Osteoblast (primary cell): ENCODE measurements around the gene CAMK2A. TPM values are rescaled to one million over a fixed set of nuclear protein-coding genes. Genes with fewer than 3 reads are reported as not detected.

Experiments
- DNase-seq: peaks from one replicate; pipeline ENCODE4 v3.0.0; 2011; ENCODE audit warnings: low spot score, mixed read lengths; ENCODE audit not compliant: insufficient read length; ENCODE audit errors: missing footprints
- H2AFZ ChIP-seq: 2 replicates; pipeline ENCODE4 v1.6.0; 2011; ENCODE audit warnings: mild to moderate bottlenecking, low read length
- H3K27ac ChIP-seq: 2 replicates; pipeline ENCODE4 v1.5.1; 2011; ENCODE audit warnings: mild to moderate bottlenecking, low read depth, low read length, moderate library complexity
- H3K27me3 ChIP-seq: 2 replicates; pipeline ENCODE4 v1.6.0; 2012; ENCODE audit warnings: mild to moderate bottlenecking, control low read depth, inconsistent platforms, low read length, moderate library complexity; ENCODE audit not compliant: insufficient read depth
- H3K36me3 ChIP-seq: 2 replicates; pipeline ENCODE4 v1.5.1; 2011; ENCODE audit warnings: mild to moderate bottlenecking, low read length, control low read depth, moderate library complexity; ENCODE audit not compliant: insufficient read depth
- H3K4me1 ChIP-seq: 2 replicates; pipeline ENCODE4 v1.5.1; 2011; ENCODE audit warnings: mild to moderate bottlenecking, low read length, control low read depth, moderate library complexity; ENCODE audit not compliant: insufficient read depth
- H3K4me2 ChIP-seq: 2 replicates; pipeline ENCODE4 v1.6.0; 2011; ENCODE audit warnings: mild to moderate bottlenecking, low read length; ENCODE audit not compliant: insufficient read depth
- H3K4me3 ChIP-seq: fragments of 200-600 bp; sonication (generic); 3 replicates; pipeline ENCODE4 v1.5.1; 2012; ENCODE audit warnings: mild to moderate bottlenecking, low read length, inconsistent platforms; ENCODE audit not compliant: insufficient read depth
- H3K79me2 ChIP-seq: 2 replicates; pipeline ENCODE4 v1.6.0; 2012; ENCODE audit warnings: mild to moderate bottlenecking, low read length, control low read depth, inconsistent platforms; ENCODE audit not compliant: insufficient read depth
- H3K9me3 ChIP-seq: 2 replicates; pipeline ENCODE4 v1.5.1; 2011; ENCODE audit warnings: low read depth, low read length, control low read depth
- H4K20me1 ChIP-seq: 2 replicates; pipeline ENCODE4 v1.6.0; 2012; ENCODE audit warnings: mild to moderate bottlenecking, low read length, control low read depth; ENCODE audit not compliant: insufficient read depth
- CTCF ChIP-seq: IDR thresholded peaks from 2 replicates; pipeline ENCODE4 v1.5.1; 2011; ENCODE audit warnings: mild to moderate bottlenecking, low read depth, low read length, moderate library complexity; ENCODE audit errors: extremely low read depth
- total RNA-seq: library from RNA; depleted of rRNA; stranded (reverse); fragments of >200 nt; gene quantifications from 2 replicates; pipeline ENCODE4 v1.2.3, GENCODE V29; 2012

The CAMK2A gene
- total RNA-seq, 1 donor = 0.36 TPM

GRCh38 chr5:150303070-150303615, 13.6 kb upstream of the CAMK2A start:
- no peak for DNase-seq

GRCh38 chr5:150302301-150303069, 12.9 kb upstream of the CAMK2A start, which contains the start of gene ARSI:
TSS of gene ARSI (minus strand) at chr5:150302905. CDS start at chr5:150302373, 532 bp downstream.
- H3K4me3 ChIP-seq = peak within 1 kb of the TSS; percentile 71
- H3K9me3 ChIP-seq = no peaks in the 10 kb centered on the region
- DNase-seq = peak; percentile 96
- peaks cover 35% of the 10 kb centered on the region for H3K4me1 ChIP-seq
- peak within 1 kb of the TSS; percentile 80 for H3K4me2 ChIP-seq
- H3K27me3 ChIP-seq = no peaks in the 10 kb centered on the region
- H2AFZ ChIP-seq = peak within 1 kb of the TSS; percentile 88
- H3K36me3 ChIP-seq = peaks cover 3% of the 10 kb centered on the region
- no peaks in the 10 kb centered on the region for H3K79me2 ChIP-seq
- H3K27ac ChIP-seq = peak within 1 kb of the TSS; percentile 44
- no peaks in the 10 kb centered on the region for H4K20me1 ChIP-seq
- peak; percentile 26 for TF ChIP-seq CTCF

More at GRCh38 chr5:150303070-150303615, 13.6 kb upstream of the CAMK2A start:
- peak overlapping the region; percentile 88 for H2AFZ ChIP-seq
- no peaks in the 10 kb centered on the region for H4K20me1 ChIP-seq
- H3K36me3 ChIP-seq = no peaks in the 10 kb centered on the region
- no peak for TF ChIP-seq CTCF
- no peaks in the 10 kb centered on the region for H3K27me3 ChIP-seq
- H3K27ac ChIP-seq = no peak overlapping the region
- H3K4me3 ChIP-seq = peak overlapping the region; percentile 71
- no peaks in the 10 kb centered on the region for H3K9me3 ChIP-seq
- H3K79me2 ChIP-seq = no peaks in the 10 kb centered on the region
- H3K4me1 ChIP-seq = peaks cover 35% of the 10 kb centered on the region
- peak overlapping the region; percentile 80 for H3K4me2 ChIP-seq

- Histone ChIP-seq H3K4me3 (peak overlapping the region; percentile 71), H4K20me1 (no peaks in the 10 kb centered on the region), H3K9me3 (no peaks in the 10 kb centered on the region), H3K4me2 (peak overlapping the region; percentile 80), H3K4me1 (peaks cover 35% of the 10 kb centered on the region), H3K27ac (no peak overlapping the region), H3K36me3 (peaks cover 3% of the 10 kb centered on the region), H2AFZ (peak overlapping the region; percentile 37), H3K79me2 (no peaks in the 10 kb centered on the region), H3K27me3 (no peaks in the 10 kb centered on the region)
- no peak for DNase-seq
- TF ChIP-seq CTCF = no peak
These were observed 12.3 kb upstream of the CAMK2A start for GRCh38 chr5:150301901-150302300.

- no peaks in the 10 kb centered on the region for H3K27me3 ChIP-seq
- TF ChIP-seq CTCF = no peak
- H4K20me1 ChIP-seq = no peaks in the 10 kb centered on the region
- no peak overlapping the region for H2AFZ ChIP-seq
- H3K27ac ChIP-seq = no peak overlapping the region
- peaks cover 3% of the 10 kb centered on the region for H3K36me3 ChIP-seq
- peak overlapping the region; percentile 80 for H3K4me2 ChIP-seq
- peak; percentile 89 for DNase-seq
- no peaks in the 10 kb centered on the region for H3K79me2 ChIP-seq
- no peaks in the 10 kb centered on the region for H3K9me3 ChIP-seq
- no peak overlapping the region for H3K4me3 ChIP-seq
- peaks cover 35% of the 10 kb centered on the region for H3K4me1 ChIP-seq
These were observed 11.6 kb upstream of the CAMK2A start for GRCh38 chr5:150301170-150301505.
